H1 (cell line): Measurements from ENCODE around the gene ABHD12. TPM values are rescaled to one million over a fixed set of nuclear protein-coding genes. Genes with fewer than 3 reads are reported as not detected.
A peak's percentile ranks its signal among the peaks of the same experiment; 100 is the strongest.

Experiments used
- CTCF ChIA-PET: fragments of 300-600 bp; sonication (Branson Sonifier 250); formaldehyde crosslinking; loops from one replicate; lab custom pipeline; 2021; ENCODE audit not compliant: partially characterized antibody; lab: Charles Lee
- POLR2A ChIA-PET: fragments of 300-600 bp; sonication (Branson Sonifier 250); formaldehyde crosslinking; loops from one replicate; lab custom pipeline; 2021; ENCODE audit warnings: inconsistent platforms; ENCODE audit not compliant: partially characterized antibody; lab: Charles Lee
- DNase-seq, 2 experiments: peaks; one replicate each; pipeline versions ENCODE4 v3.0.0 to v3.0.0-alpha.2; 2010 to 2022; ENCODE audit warnings: low spot score in 2 of 2, low read depth in 1 of 2, mixed read lengths in 1 of 2
- FAIRE-seq: peaks from 2 replicates; lab custom pipeline; 2011; peaks lifted over from hg19 to GRCh38; lab: Jason Lieb, UNC
- H2AFZ ChIP-seq: 2 replicates; pipeline ENCODE4 v1.8.1; 2012; ENCODE audit warnings: low read length, inconsistent platforms
- H2AK5ac ChIP-seq: 2 replicates; pipeline ENCODE4 v1.6.1; 2013; ENCODE audit warnings: low read depth, low read length
- H2BK120ac ChIP-seq: replicated peaks from 2 replicates; pipeline ENCODE3; 2013; ENCODE audit warnings: low read depth, low read length, inconsistent platforms
- H2BK12ac ChIP-seq: 2 replicates; pipeline ENCODE4 v1.6.1; 2013; ENCODE audit warnings: low read depth, low read length
- H2BK15ac ChIP-seq: 2 replicates; pipeline ENCODE4 v1.6.1; 2013; ENCODE audit warnings: low read length
- H2BK20ac ChIP-seq: 2 replicates; pipeline ENCODE4 v1.6.1; 2013; ENCODE audit warnings: low read length
- H2BK5ac ChIP-seq: 2 replicates; pipeline ENCODE4 v1.6.1; 2013; ENCODE audit warnings: low read depth, low read length
- H3K14ac ChIP-seq: 2 replicates; pipeline ENCODE4 v1.6.1; 2013; ENCODE audit warnings: inconsistent platforms; ENCODE audit not compliant: insufficient read length
- H3K18ac ChIP-seq: 2 replicates; pipeline ENCODE4 v1.6.1; 2013; ENCODE audit warnings: low read length; ENCODE audit errors: extremely low read depth
- H3K23ac ChIP-seq: 2 replicates; pipeline ENCODE4 v1.6.1; 2013; ENCODE audit warnings: inconsistent platforms; ENCODE audit not compliant: insufficient read length
- H3K23me2 ChIP-seq: 2 replicates; pipeline ENCODE4 v1.6.1; 2013; ENCODE audit warnings: low read depth, low read length
- H3K27ac ChIP-seq: 2 replicates; pipeline ENCODE4 v1.6.1; 2011; ENCODE audit warnings: low read depth, low read length, inconsistent platforms
- H3K27me3 ChIP-seq, 4 experiments: replicated peaks in 1 of 4; 1 replicate in 1 of 4; 2 replicates in 3 of 4; pipeline versions ENCODE4 v1.6.1 to v1.8.1; 2011 to 2013; ENCODE audit warnings: low read length in 3 of 4, mild to moderate bottlenecking in 3 of 4, inconsistent platforms in 2 of 4, mixed read lengths in 2 of 4, moderate library complexity in 1 of 4; ENCODE audit not compliant: control insufficient read depth in 3 of 4, insufficient read depth in 3 of 4; ENCODE audit errors: extremely low read depth in 1 of 4
- H3K36me3 ChIP-seq, 4 experiments: 2 replicates each; pipeline versions ENCODE4 v1.6.1 to v1.8.1; 2011 to 2013; ENCODE audit warnings: mild to moderate bottlenecking in 4 of 4, low read length in 3 of 4, moderate library complexity in 2 of 4, control low read depth in 1 of 4, inconsistent platforms in 1 of 4; ENCODE audit not compliant: insufficient read depth in 4 of 4, control insufficient read depth in 2 of 4
- H3K4ac ChIP-seq: replicated peaks from 2 replicates; pipeline ENCODE3; 2013; ENCODE audit warnings: low read length, low read depth, mixed read lengths, inconsistent platforms; ENCODE audit not compliant: insufficient read length
- H3K4me1 ChIP-seq, 4 experiments: replicated peaks in 1 of 4; 1 replicate in 1 of 4; 2 replicates in 3 of 4; pipeline versions ENCODE4 v1.6.1 to v1.8.1; 2011 to 2013; ENCODE audit warnings: low read length in 3 of 4, inconsistent platforms in 2 of 4, mixed read lengths in 1 of 4; ENCODE audit not compliant: insufficient read depth in 4 of 4, control insufficient read depth in 3 of 4
- H3K4me2 ChIP-seq, 2 experiments: 2 replicates each; pipeline versions ENCODE4 v1.6.1 to v1.8.1; 2011 to 2013; ENCODE audit warnings: low read depth in 2 of 2, low read length in 2 of 2, control low read depth in 1 of 2, inconsistent platforms in 1 of 2, mild to moderate bottlenecking in 1 of 2; ENCODE audit not compliant: insufficient read depth in 1 of 2
- H3K4me3 ChIP-seq, 4 experiments: fragments of 200-600, 300-600 bp in 1 of 4; sonication (generic), shearing (Covaris generic), sonication (Bioruptor Twin) in 1 of 4; 2 replicates each; pipeline versions ENCODE4 v1.5.1 to v1.8.1; 2011 to 2016; ENCODE audit warnings: low read length in 4 of 4, low read depth in 3 of 4, control low read depth in 2 of 4, inconsistent platforms in 2 of 4, mild to moderate bottlenecking in 2 of 4, mixed read lengths in 1 of 4, moderate library complexity in 1 of 4; ENCODE audit not compliant: insufficient read depth in 2 of 4; ENCODE audit errors: extremely low read depth in 1 of 4
- H3K56ac ChIP-seq: replicated peaks from 2 replicates; pipeline ENCODE3; 2013; ENCODE audit warnings: low read depth, mild to moderate bottlenecking, mixed read lengths, low read length, inconsistent platforms; ENCODE audit not compliant: insufficient read length
- H3K79me1 ChIP-seq: 2 replicates; pipeline ENCODE4 v1.6.1; 2013; ENCODE audit warnings: low read depth, low read length, control low read depth
- H3K79me2 ChIP-seq, 2 experiments: 2 replicates each; pipeline versions ENCODE4 v1.6.1 to v1.8.1; 2012 to 2013; ENCODE audit warnings: low read length in 2 of 2, mild to moderate bottlenecking in 2 of 2, inconsistent platforms in 1 of 2; ENCODE audit not compliant: insufficient read depth in 2 of 2, control insufficient read depth in 1 of 2
- H3K9ac ChIP-seq, 4 experiments: replicated peaks in 1 of 4; 1 replicate in 1 of 4; 2 replicates in 3 of 4; pipeline versions ENCODE4 v1.6.1 to v1.8.1; 2011 to 2013; ENCODE audit warnings: low read depth in 3 of 4, low read length in 3 of 4, control low read depth in 2 of 4, mild to moderate bottlenecking in 2 of 4, moderate library complexity in 2 of 4, inconsistent platforms in 1 of 4; ENCODE audit errors: extremely low read depth in 1 of 4
- H3K9me3 ChIP-seq, 2 experiments: 2 replicates each; pipeline versions ENCODE4 v1.6.1 to v1.8.1; 2012 to 2013; ENCODE audit warnings: mild to moderate bottlenecking in 2 of 2, moderate library complexity in 2 of 2, control low read depth in 1 of 2, inconsistent platforms in 1 of 2, low read depth in 1 of 2, low read length in 1 of 2, mixed read lengths in 1 of 2; ENCODE audit not compliant: insufficient read depth in 2 of 2
- H4K20me1 ChIP-seq, 2 experiments: replicated peaks in 1 of 2; 2 replicates each; pipeline versions ENCODE3 to v1.8.1; 2011 to 2013; ENCODE audit warnings: inconsistent platforms in 2 of 2, low read length in 2 of 2, mild to moderate bottlenecking in 1 of 2; ENCODE audit not compliant: insufficient read depth in 2 of 2, control insufficient read depth in 1 of 2
- H4K5ac ChIP-seq: 2 replicates; pipeline ENCODE4 v1.6.1; 2013; ENCODE audit warnings: low read length, low read depth, mixed read lengths, inconsistent platforms; ENCODE audit not compliant: insufficient read length
- H4K8ac ChIP-seq: 2 replicates; pipeline ENCODE4 v1.8.0; 2013; ENCODE audit warnings: mild to moderate bottlenecking, moderate library complexity, low read length, inconsistent platforms; ENCODE audit not compliant: insufficient read depth; ENCODE audit errors: extremely low read depth
- H4K91ac ChIP-seq: replicated peaks from 2 replicates; pipeline ENCODE3; 2013; ENCODE audit warnings: low read length, mixed read lengths, inconsistent platforms; ENCODE audit not compliant: insufficient read length
- ATF3 ChIP-seq: IDR thresholded peaks from 2 replicates; pipeline ENCODE4 v1.6.1; 2011; ENCODE audit warnings: low read depth, mild to moderate bottlenecking, low read length; ENCODE audit not compliant: insufficient read depth
- HDAC2 ChIP-seq, 2 experiments: fragments of 300-600 bp in 1 of 2; sonication (generic) in 1 of 2; IDR thresholded peaks; 2 replicates each; pipeline ENCODE4 v1.6.1; 2011 to 2012; ENCODE audit warnings: low read depth in 2 of 2, low read length in 2 of 2, mild to moderate bottlenecking in 2 of 2, moderate library complexity in 2 of 2, borderline replicate concordance in 1 of 2, inconsistent platforms in 1 of 2
- WGBS, 2 experiments: shearing (Covaris generic) in 1 of 2; methylation state at CpG; one replicate each; pipeline versions ENCODE4 v1.1.6 to v1.1.7; 2013 to 2015; ENCODE audit warnings: low lambda C conversion rate in 2 of 2, mixed read lengths in 2 of 2, inconsistent platforms in 1 of 2, low coverage in 1 of 2, missing lambda C conversion rate in 1 of 2; ENCODE audit not compliant: insufficient replicate concordance in 2 of 2, insufficient coverage in 1 of 2, insufficient read length in 1 of 2; ENCODE audit errors: extremely low coverage in 1 of 2, missing lambda C conversion rate in 1 of 2; 5-methylcytosine and 5-hydroxymethylcytosine counted together
- polyA plus RNA-seq, 7 experiments: library from polyadenylated mRNA; depleted of rRNA in 3 of 7; stranded (reverse) in 5 of 7; unstranded in 2 of 7; fragments of >200 nt in 5 of 7; fragments of 200-250 nt in 2 of 7; gene quantifications; 1 replicate in 5 of 7; 2 replicates in 1 of 7; 4 replicates in 1 of 7; pipeline versions ENCODE4 v1.2.1 to v1.2.3, GENCODE V29; 2011 to 2013; ENCODE audit warnings: missing spikeins in 2 of 7, mixed read lengths in 2 of 7
- total RNA-seq: library from RNA; stranded (reverse); fragmentation: NEBNext Ultra II Directional; extraction: Animal tissue kit (Norgen Biotek cat#: 25700); gene quantifications from 2 replicates; pipeline ENCODE4 v1.2.1, GENCODE V29; 2021

The ABHD12 gene
- total and polyA plus RNA-seq, 2 of the 8 experiments (the other 6 are each of a cell fraction or from before 2014, with no cell fraction given): 31.3 to 59.5 TPM

- Histone ChIP-seq H3K23me2 (peaks cover 2% of the 10 kb centered on the region; the same call in 1 of the 2 replicates), H3K14ac (no peak overlapping the region), H4K8ac (no peak overlapping the region), H2BK120ac (no peak overlapping the region), H2BK12ac (no peak overlapping the region), H3K79me2 (peaks cover 15 to 45% of the 10 kb centered on the region in 2 experiments), H2AFZ (no peak overlapping the region), H4K5ac (no peak overlapping the region), H3K9ac (peak overlapping the region; percentile 86 to 98 (median 94)), H3K27ac (peak overlapping the region; percentile 98), H3K36me3 (peaks cover 0 to 8% (median 0%) of the 10 kb centered on the region in 4 experiments; a peak in 2 of 8 replicates), H2AK5ac (no peak overlapping the region), H4K20me1 (peaks cover 2 to 9% of the 10 kb centered on the region in 2 experiments), H3K23ac (no peak overlapping the region), H3K56ac (no peak overlapping the region), H3K4me1 (peaks cover 0 to 8% (median 2%) of the 10 kb centered on the region in 4 experiments; a peak in 2 of 7 replicates), H4K91ac (no peak overlapping the region), H3K79me1 (peaks cover 16% of the 10 kb centered on the region), H2BK20ac (no peak overlapping the region), H3K4me3 (peak overlapping the region; percentile 59 to 90 (median 80)), H2BK15ac (no peak overlapping the region), H3K18ac (no peak overlapping the region), H3K9me3 (peaks cover 4 to 5% of the 10 kb centered on the region in 2 experiments), H2BK5ac (peak overlapping the region; percentile 81; the same call in 1 of the 2 replicates)
- POLR2A ChIA-PET: interaction anchor here (0.7 to 4.5 kb wide), 29 partner anchors 10 to 177 kb away, joined by 3 to 42 read pairs (median 5); partner anchors contain the start of genes ABHD12, NINL and PYGB
- 3% methylated on average over 4 of the region's 4 CpGs; no CpG with 5 or more reads in 1 of the 2 experiments for WGBS, 2 experiments
- CTCF ChIA-PET: interaction anchor here (0.9 to 4.6 kb wide), 9 partner anchors 10 to 132 kb away, joined by 3 to 37 read pairs (median 3); no protein-coding TSS in a partner anchor
- no peak for FAIRE-seq
- 0 out of 4 replicates have a peak, but pooled peaks of 1 of the 2 experiments have one; percentile 12 for TF ChIP-seq HDAC2 (IDR thresholded peaks at IDR 0.05; ENCODE audit: borderline replicate concordance in 1 of 2, low read depth in 2 of 2, low read length in 2 of 2)
- no peak for TF ChIP-seq ATF3
- TF ChIP-seq, all 59 proteins: peak for 1
- no peak for DNase-seq
- no peak overlapping the region for H3K4ac ChIP-seq
- H3K27me3 ChIP-seq: no peaks in the 10 kb centered on the region
- H3K4me2 ChIP-seq: peak overlapping the region; percentile 71 to 82
These were observed 17.5 kb upstream of the ABHD12 start for GRCh38 chr20:25408170-25408547.
